HL-60 (cell line): ENCODE data around the gene LEMD2.

Experiments used
- DNase-seq, 2 experiments: peaks; one replicate each; pipeline ENCODE4 v3.0.0-alpha.2; 2010 to 2020; ENCODE audit warnings: low read depth in 1 of 2, low spot score in 1 of 2
- H3K27ac ChIP-seq: fragments of 250-450 bp; sonication (Bioruptor Pico); replicated peaks from 2 replicates; pipeline ENCODE4 v1.5.1; 2020; ENCODE audit warnings: mild to moderate bottlenecking, moderate library complexity
- H3K27me3 ChIP-seq: fragments of 250-450 bp; sonication (Bioruptor Pico); 2 replicates; pipeline ENCODE4 v1.5.1; 2021; ENCODE audit warnings: mild to moderate bottlenecking, moderate library complexity; ENCODE audit not compliant: insufficient read depth, poor library complexity, severe bottlenecking
- H3K4me3 ChIP-seq: replicated peaks from 2 replicates; pipeline ENCODE4 v1.5.1; 2011; ENCODE audit warnings: mild to moderate bottlenecking, control low read depth, low read length; ENCODE audit not compliant: insufficient read depth
- GABPA ChIP-seq: IDR thresholded peaks from 2 replicates; pipeline ENCODE4 v1.6.1; 2012; ENCODE audit warnings: low read depth
- POLR2AphosphoS5 ChIP-seq: IDR thresholded peaks from 2 replicates; pipeline ENCODE4 v1.6.1; 2012; ENCODE audit warnings: low read depth
- REST ChIP-seq: IDR thresholded peaks from 2 replicates; pipeline ENCODE4 v1.6.1; 2012; ENCODE audit warnings: low read depth; ENCODE audit not compliant: insufficient replicate concordance
- SPI1 ChIP-seq: IDR thresholded peaks from 2 replicates; pipeline ENCODE4 v1.6.1; 2012; ENCODE audit warnings: low read depth, mild to moderate bottlenecking, borderline replicate concordance
- TF ChIP-seq, protein P1 (sequence below): IDR thresholded peaks from one replicate; pipeline ENCODE4 v1.5.1; 2011; ENCODE audit warnings: low read length, control low read depth, inconsistent platforms; ENCODE audit not compliant: insufficient read depth

The LEMD2 gene

GRCh38 chr6:33787954-33788693 is 806 bp downstream of the LEMD2 start:
- TF ChIP-seq GABPA (peak; percentile 61), SPI1 (peak; percentile 76; the same call in 1 of the 2 replicates), REST (no peak), POLR2AphosphoS5 (no peak; the same call in 1 of the 2 replicates)
- TF ChIP-seq, protein P1, sequence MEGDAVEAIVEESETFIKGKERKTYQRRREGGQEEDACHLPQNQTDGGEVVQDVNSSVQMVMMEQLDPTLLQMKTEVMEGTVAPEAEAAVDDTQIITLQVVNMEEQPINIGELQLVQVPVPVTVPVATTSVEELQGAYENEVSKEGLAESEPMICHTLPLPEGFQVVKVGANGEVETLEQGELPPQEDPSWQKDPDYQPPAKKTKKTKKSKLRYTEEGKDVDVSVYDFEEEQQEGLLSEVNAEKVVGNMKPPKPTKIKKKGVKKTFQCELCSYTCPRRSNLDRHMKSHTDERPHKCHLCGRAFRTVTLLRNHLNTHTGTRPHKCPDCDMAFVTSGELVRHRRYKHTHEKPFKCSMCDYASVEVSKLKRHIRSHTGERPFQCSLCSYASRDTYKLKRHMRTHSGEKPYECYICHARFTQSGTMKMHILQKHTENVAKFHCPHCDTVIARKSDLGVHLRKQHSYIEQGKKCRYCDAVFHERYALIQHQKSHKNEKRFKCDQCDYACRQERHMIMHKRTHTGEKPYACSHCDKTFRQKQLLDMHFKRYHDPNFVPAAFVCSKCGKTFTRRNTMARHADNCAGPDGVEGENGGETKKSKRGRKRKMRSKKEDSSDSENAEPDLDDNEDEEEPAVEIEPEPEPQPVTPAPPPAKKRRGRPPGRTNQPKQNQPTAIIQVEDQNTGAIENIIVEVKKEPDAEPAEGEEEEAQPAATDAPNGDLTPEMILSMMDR: no peak
- H3K27ac ChIP-seq: peak overlapping the region; percentile 86
- peaks cover 3% of the 10 kb centered on the region for H3K27me3 ChIP-seq
- DNase-seq: peak; percentile 63 to 92
- H3K4me3 ChIP-seq: peak overlapping the region; percentile 62

GRCh38 chr6:33787346-33787953 is 1.5 kb downstream of the LEMD2 start:
- TF ChIP-seq SPI1: no peak
- TF ChIP-seq GABPA: no peak
- TF ChIP-seq REST: no peak
- no peak for TF ChIP-seq POLR2AphosphoS5
- TF ChIP-seq, protein P1: no peak
- no peaks in the 10 kb centered on the region for H3K27me3 ChIP-seq
- H3K4me3 ChIP-seq: peak overlapping the region; percentile 62
- peak overlapping the region; percentile 15; the same call in 1 of the 2 replicates for H3K27ac ChIP-seq
- DNase-seq: no peak

DNA sequence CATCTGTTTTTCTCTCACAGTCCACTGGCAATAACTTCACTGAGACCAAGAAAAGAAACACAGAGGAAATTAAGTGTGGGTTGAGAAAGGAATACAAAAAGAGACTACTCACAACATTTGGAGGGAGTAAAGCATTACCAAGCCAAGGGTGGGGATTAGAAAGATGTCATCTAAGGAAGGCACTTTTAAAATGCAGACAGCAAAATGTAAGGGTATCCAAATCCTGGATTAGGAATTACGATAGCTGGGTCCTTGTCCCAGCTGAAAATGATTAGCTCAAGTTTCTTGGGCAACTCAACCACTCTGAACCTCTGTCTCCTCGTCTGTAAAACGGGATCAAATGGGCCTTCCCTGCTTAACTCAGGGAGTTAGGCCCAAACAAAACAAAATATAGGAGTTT is 2.2 kb downstream of the LEMD2 start:
- TF ChIP-seq SPI1 (no peak), GABPA (no peak), POLR2AphosphoS5 (no peak), REST (no peak)
- TF ChIP-seq, protein P1: no peak
- no peak overlapping the region for H3K4me3 ChIP-seq
- H3K27me3 ChIP-seq: no peaks in the 10 kb centered on the region
- DNase-seq: no peak
- no peak overlapping the region for H3K27ac ChIP-seq
